Kidney glomerular epithelial cell (primary cell): ENCODE results near the gene SSBP4.
"Not testable (repeated sequence)": the region's sequence is repeated elsewhere in the genome, so short reads cannot be mapped to it uniquely, and the experiment has no call there.

Experiments
- DNase-seq: peaks from one replicate; lab custom pipeline; 2025; lab: John Stamatoyannopoulos, UW

Gene SSBP4

DNA sequence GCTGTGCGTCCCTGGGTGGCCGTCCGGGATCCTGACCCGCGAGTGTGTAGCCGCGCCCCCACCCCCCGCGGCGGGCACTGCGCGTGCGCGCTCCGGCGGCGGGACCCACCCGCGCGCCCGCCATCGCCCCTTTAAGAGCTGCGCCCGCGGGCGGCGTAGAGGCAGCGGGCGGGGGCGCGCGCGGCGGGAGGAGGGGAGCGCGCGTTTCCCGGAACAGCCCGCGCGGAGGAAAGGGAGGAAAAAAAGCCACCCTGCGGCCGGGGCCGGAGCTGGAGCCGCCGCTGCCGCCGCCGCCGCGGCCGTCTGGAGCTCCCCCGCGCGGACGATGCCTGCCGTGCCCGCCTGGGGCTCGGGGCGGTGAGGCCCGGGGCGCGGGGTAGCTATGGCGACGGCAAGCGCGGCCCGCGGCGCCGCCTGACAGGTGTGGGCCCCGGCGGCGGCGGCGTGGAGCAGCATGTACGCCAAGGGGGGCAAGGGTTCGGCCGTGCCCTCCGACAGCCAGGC lies at the start of gene SSBP4:
SSBP4 (plus strand) TSS at position 204 of the 504 bp plus-strand sequence; CDS start at position 455, 251 bp downstream.
- DNase-seq = peak; percentile 61

GRCh38 chr19:18373407-18373891 lies 45.7 kb upstream of the SSBP4 start:
- no peak for DNase-seq

DNA sequence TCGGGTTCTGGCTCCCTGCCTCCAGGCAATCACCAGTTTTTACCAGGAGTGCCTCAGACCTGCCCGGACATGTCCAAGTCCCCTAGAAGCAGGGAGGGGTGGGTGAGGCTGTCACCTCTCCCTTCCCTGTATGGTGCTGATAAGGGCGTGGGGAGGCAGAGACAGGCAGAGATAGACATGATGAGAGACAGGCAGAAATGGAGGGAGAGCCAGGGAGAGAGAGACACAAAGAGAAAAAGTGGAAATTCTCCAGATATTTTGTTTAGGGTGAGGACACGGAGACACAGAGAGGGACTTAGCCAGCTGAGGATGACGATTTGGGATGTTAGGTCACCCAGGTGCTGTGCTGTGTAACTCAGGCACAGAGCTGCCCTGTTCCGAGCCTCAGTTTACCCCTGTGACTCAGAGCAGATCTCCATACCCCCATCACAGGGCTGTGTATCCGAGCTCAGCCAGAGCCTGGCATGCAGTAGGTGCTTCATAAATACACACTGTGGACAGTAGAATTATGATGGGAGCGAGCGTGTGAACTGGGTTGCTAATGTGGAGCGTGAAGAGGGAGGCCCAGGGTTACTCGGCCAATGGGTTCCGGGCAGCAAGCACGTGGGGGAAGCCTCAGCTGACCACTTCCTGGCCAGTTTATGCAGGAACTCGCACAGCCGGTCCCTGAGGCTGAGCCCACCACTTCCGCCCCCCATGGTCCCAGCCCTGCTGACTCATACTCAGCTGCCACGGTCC lies 45.1 kb upstream of the SSBP4 start:
- peak; percentile 85 for DNase-seq

GRCh38 chr19:18377026-18377425 lies 42.2 kb upstream of the SSBP4 start:
- DNase-seq = no peak

- DNase-seq = peak; percentile 75
These were observed 39.1 kb upstream of the SSBP4 start for GRCh38 chr19:18379803-18380747.

DNA sequence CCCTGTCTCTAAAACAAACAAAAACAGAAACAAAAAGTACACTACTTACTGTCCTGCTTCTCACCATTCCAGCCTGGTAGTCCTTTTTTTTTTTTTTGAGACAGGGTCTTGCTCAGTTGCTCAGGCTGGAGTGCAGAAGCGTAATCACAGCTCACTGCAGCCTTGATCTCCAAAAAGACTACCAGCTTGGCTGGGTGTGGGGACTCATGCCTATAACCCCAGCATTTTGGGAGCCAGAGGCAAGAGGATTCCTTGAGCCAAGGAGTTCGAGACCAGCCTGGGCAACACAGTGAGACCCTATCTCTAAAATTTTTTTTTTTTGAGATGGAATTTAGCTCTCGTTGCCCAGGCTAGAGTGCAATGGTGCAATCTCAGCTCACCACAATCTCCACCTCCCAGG lies 38.4 kb upstream of the SSBP4 start:
- no peak for DNase-seq

- not testable (repeated sequence) for DNase-seq
These were observed 35.6 kb upstream of the SSBP4 start for GRCh38 chr19:18383622-18384021.

DNA sequence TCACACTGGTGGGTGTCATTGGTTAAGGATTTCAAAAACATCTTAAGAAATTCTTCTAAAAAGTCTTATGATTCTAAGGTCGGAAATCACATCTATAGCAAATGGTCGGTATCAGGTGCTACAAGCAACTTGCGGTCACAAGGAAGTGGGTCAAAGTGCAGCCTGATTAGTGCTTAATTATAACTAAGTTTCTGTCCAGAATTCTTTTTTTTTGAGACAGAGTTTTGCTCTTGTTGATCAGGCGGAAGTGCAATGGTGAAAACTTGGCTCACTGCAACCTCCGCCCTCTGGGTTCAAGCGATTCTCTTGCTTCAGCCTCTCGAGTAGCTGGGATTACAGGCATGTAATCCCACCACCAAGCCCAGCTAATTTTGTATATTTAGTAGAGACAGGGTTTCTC lies 34.4 kb upstream of the SSBP4 start:
- no peak for DNase-seq

DNA sequence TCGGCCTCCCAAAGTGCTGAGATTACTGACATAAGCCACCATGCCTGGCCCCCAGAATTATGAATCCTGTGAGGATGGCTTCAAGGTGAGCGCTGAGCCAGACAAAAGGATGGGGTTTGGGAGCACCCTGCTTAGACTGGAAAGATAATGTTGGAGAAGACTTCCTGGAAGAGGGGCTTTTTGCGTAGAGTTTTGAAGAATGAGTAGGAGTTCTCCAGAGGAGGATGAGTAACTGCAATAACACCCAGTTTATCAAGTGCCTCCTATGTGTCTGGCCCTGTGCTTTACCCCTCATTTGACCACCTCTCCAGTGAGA lies 33.9 kb upstream of the SSBP4 start:
- DNase-seq = no peak

DNA sequence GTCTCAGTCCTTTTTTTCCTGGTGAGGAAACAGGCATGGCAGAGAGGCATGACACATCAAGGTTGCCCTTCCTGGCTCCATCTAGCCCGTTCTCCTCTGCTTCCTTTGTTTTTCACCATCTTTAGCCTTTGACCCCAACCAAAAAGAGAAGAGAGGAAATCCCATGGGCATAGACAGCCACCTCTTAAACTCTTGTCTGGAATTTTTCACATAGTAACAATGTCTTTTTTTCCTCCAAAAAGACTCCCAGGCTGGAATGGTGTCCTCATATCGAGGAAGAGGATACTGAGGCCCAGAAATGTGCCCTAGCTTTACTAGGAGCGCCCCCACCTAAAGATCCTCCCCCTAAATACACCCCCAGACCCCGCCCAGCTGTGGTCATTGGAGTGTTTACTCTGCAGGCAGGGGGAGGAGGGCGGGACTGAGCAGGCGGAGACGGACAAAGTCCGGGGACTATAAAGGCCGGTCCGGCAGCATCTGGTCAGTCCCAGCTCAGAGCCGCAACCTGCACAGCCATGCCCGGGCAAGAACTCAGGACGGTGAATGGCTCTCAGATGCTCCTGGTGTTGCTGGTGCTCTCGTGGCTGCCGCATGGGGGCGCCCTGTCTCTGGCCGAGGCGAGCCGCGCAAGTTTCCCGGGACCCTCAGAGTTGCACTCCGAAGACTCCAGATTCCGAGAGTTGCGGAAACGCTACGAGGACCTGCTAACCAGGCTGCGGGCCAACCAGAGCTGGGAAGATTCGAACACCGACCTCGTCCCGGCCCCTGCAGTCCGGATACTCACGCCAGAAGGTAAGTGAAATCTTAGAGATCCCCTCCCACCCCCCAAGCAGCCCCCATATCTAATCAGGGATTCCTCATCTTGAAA lies 33.3 kb upstream of the SSBP4 start, which contains the start of gene GDF15:
GDF15 (plus strand) TSS at position 484 of the 868 bp plus-strand sequence; CDS start at position 516, 32 bp downstream.
- DNase-seq = peak; percentile 59

- DNase-seq = no peak
These were observed 32.5 kb upstream of the SSBP4 start for GRCh38 chr19:18386543-18387271.

DNA sequence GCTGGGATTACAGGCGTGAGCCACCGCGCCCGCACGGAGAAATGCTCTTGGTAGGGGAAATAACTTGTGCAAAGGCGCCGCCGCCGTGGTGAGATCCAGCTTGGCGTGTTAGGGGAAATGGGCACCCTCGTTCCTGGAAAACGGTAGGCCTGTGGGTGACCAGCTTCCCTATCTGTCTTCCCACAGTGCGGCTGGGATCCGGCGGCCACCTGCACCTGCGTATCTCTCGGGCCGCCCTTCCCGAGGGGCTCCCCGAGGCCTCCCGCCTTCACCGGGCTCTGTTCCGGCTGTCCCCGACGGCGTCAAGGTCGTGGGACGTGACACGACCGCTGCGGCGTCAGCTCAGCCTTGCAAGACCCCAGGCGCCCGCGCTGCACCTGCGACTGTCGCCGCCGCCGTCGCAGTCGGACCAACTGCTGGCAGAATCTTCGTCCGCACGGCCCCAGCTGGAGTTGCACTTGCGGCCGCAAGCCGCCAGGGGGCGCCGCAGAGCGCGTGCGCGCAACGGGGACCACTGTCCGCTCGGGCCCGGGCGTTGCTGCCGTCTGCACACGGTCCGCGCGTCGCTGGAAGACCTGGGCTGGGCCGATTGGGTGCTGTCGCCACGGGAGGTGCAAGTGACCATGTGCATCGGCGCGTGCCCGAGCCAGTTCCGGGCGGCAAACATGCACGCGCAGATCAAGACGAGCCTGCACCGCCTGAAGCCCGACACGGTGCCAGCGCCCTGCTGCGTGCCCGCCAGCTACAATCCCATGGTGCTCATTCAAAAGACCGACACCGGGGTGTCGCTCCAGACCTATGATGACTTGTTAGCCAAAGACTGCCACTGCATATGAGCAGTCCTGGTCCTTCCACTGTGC lies 30.9 kb upstream of the SSBP4 start:
- peak; percentile 35 for DNase-seq

- no peak for DNase-seq
These were observed 30.1 kb upstream of the SSBP4 start for GRCh38 chr19:18388960-18389725.

GRCh38 chr19:18389726-18390064 lies 29.5 kb upstream of the SSBP4 start:
- no peak for DNase-seq

DNA sequence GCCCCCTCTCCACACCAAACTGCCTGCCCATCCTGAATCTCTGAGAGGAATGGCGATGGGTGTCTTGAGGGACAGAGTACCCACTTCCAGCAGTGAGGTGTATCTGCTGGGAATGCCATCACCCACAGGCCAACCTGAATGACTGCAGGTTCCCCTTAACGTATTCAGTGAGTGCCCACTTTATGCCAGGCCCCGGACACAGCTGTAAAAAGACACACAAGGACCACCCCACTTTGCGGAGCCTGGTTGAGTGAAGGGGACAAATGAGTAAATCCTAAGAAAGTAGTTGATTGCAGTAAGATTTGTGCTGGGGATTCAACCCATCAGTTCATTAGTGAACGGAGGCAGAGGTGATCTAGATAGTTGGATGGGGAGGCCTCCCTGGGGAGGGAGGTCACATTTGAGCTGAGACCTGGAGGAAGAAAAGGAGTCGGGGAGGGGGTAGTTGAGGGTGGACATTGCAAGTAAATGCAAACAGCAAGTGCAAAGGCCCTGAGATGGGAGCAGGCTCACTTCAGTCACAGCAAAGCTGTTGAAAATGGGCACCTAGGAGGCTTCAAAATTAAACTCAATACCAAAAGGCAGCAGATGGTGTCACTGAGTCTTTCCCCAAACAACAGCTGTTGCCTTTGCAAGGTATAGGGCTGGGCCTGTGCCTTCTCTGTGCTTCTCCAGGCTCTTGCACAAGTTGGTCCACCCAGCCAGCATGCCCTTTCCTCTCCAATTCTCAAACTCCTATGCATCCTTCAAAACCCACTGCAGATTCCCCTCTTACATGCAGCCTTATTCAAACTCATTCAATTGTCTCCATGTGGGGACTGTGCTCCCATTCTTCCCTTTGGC lies 28.9 kb upstream of the SSBP4 start:
- no peak for DNase-seq

GRCh38 chr19:18391509-18392075 lies 27.6 kb upstream of the SSBP4 start:
- no peak for DNase-seq

- DNase-seq = no peak
These were observed 26.8 kb upstream of the SSBP4 start for GRCh38 chr19:18392417-18392816.

GRCh38 chr19:18392926-18393325 lies 26.3 kb upstream of the SSBP4 start:
- DNase-seq = no peak
